ENCODE data around the gene ZNG1B. TPM values are rescaled to one million over a fixed set of nuclear protein-coding genes. Genes with fewer than 3 reads are reported as not detected.
"Not testable (repeated sequence)": the region's sequence is repeated elsewhere in the genome, so short reads cannot be mapped to it uniquely, and the experiment has no call there.

ZNG1B gene
- 22.6 TPM for polyA plus RNA-seq (2013, experiment 1 of 2)
- 24.1 TPM for polyA plus RNA-seq (2013, experiment 2 of 2)

DNA sequence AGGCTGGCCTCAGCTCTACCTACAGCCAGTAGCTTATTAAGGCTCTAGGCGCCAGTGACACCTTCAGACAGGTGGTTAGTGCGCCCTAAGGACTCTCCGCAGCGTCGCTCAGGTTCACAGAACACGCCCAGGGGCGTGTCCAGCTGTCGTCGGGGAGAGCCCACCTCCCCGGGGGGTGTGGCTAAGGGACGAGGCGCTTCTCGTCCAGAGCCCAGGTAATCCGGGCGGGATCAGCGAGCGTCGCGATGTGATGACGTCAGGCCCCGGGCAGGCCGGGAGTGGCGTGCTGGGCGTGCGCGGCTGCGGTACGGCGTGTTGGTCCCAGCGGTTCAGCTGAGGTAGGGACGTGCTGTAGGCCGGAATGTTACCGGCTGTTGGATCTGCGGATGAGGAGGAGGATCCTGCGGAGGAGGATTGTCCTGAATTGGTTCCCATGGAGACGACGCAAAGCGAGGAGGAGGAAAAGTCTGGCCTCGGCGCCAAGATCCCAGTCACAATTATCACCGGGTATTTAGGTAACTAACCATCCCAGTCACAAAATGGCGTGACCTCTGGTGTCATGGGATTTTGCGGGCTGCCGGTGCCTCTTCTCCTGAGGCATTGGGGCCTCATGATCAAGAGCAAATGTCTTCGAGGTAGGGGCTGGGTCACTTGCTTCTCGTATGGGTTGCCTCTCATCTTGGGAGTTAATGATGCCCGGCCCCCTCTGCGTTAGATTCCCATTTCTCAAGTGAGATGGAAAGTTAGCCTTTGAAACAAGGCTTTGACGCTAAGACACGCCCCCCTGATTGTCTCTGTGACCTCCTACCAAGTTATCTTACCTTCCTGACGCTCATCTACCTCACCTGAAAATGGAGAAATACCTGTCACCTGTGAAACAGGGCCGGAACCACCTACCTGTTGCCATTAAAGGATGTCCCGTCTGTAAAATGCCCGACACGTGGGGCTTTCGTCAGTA lies at the start of gene ZNG1B:
TSS of gene ZNG1B (plus strand) at position 184 of the 958 bp plus-strand sequence. CDS start at position 362, 178 bp downstream.
- not testable (repeated sequence) for H2BK12ac ChIP-seq (ENCODE audit: low read length in 2 of 2); H3K4me1 ChIP-seq (ENCODE audit: control insufficient read depth, insufficient read depth, low read depth, low read length); H2AFZ ChIP-seq (ENCODE audit: low read depth, low read length); H3K79me1 ChIP-seq (replicated peaks; ENCODE audit: low read length, poor library complexity, severe bottlenecking); H3K36me3 ChIP-seq (ENCODE audit: control insufficient read depth in 1 of 2, insufficient read depth in 2 of 2, low read depth in 1 of 2, low read length in 2 of 2); H2AK5ac ChIP-seq (ENCODE audit: low read length, severe bottlenecking); H2BK5ac ChIP-seq (ENCODE audit: low read depth, low read length, poor library complexity, severe bottlenecking); H2BK120ac ChIP-seq (ENCODE audit: low read depth, low read length); H4K8ac ChIP-seq (ENCODE audit: low read length); H3K9me3 ChIP-seq (ENCODE audit: control insufficient read depth, low read length); H3K4ac ChIP-seq (ENCODE audit: low read depth in 1 of 2, low read length in 2 of 2); H3K27ac ChIP-seq (ENCODE audit: low read length, poor library complexity, severe bottlenecking); H4K91ac ChIP-seq (ENCODE audit: low read length); H3K14ac ChIP-seq (ENCODE audit: low read length in 2 of 2); H3K27me3 ChIP-seq (ENCODE audit: control insufficient read depth in 1 of 2, insufficient read depth in 1 of 2, low read length in 2 of 2); H3K18ac ChIP-seq (ENCODE audit: low read depth in 1 of 2, low read length in 2 of 2); H3K23ac ChIP-seq (ENCODE audit: low read length in 2 of 2); H2BK15ac ChIP-seq (ENCODE audit: low read depth, poor library complexity, severe bottlenecking)
- 1% methylated on average over 15 of the region's 56 CpGs for WGBS
- Histone ChIP-seq H3K4me3 (ENCODE audit: insufficient read depth in 1 of 2, low read depth in 1 of 2, low read length in 2 of 2) (peak within 1 kb of the TSS; percentile 51 to 79), H3K9ac (ENCODE audit: low read length) (peak within 1 kb of the TSS; percentile 89), H3K4me2 (ENCODE audit: low read length, poor library complexity, severe bottlenecking) (peak within 1 kb of the TSS; percentile 26)
- peak; percentile 7 for DNase-seq

GRCh38 chr2:113390124-113390849 lies 47.2 kb upstream of the ZNG1B start:
- Histone ChIP-seq H2AK5ac (ENCODE audit: low read length, severe bottlenecking) (peak overlapping the region; percentile 45), H3K4me2 (ENCODE audit: low read length, poor library complexity, severe bottlenecking) (no peak overlapping the region), H2BK12ac (ENCODE audit: low read length in 2 of 2) (no peak overlapping the region), H3K4me3 (ENCODE audit: insufficient read depth in 1 of 2, low read depth in 1 of 2, low read length in 2 of 2) (peak overlapping the region in 1 of 2 experiments; percentile 58), H3K9ac (ENCODE audit: low read length) (peak overlapping the region; percentile 79), H2BK120ac (ENCODE audit: low read depth, low read length) (no peak overlapping the region), H3K9me3 (ENCODE audit: control insufficient read depth, low read length) (no peaks in the 10 kb centered on the region), H3K4ac (ENCODE audit: low read depth in 1 of 2, low read length in 2 of 2) (no peak overlapping the region), H3K27ac (ENCODE audit: low read length, poor library complexity, severe bottlenecking) (no peak overlapping the region), H3K4me1 (ENCODE audit: control insufficient read depth, insufficient read depth, low read depth, low read length) (no peaks in the 10 kb centered on the region), H3K27me3 (ENCODE audit: control insufficient read depth in 1 of 2, insufficient read depth in 1 of 2, low read length in 2 of 2) (no peaks in the 10 kb centered on the region), H2AFZ (ENCODE audit: low read depth, low read length) (no peak overlapping the region), H4K91ac (ENCODE audit: low read length) (no peak overlapping the region), H3K18ac (ENCODE audit: low read depth in 1 of 2, low read length in 2 of 2) (no peak overlapping the region), H3K79me1 (replicated peaks; ENCODE audit: low read length, poor library complexity, severe bottlenecking) (no peaks in the 10 kb centered on the region), H3K23ac (ENCODE audit: low read length in 2 of 2) (no peak overlapping the region), H3K14ac (ENCODE audit: low read length in 2 of 2) (no peak overlapping the region), H2BK5ac (ENCODE audit: low read depth, low read length, poor library complexity, severe bottlenecking) (no peak overlapping the region), H2BK15ac (ENCODE audit: low read depth, poor library complexity, severe bottlenecking) (no peak overlapping the region), H3K36me3 (ENCODE audit: control insufficient read depth in 1 of 2, insufficient read depth in 2 of 2, low read depth in 1 of 2, low read length in 2 of 2) (no peaks in the 10 kb centered on the region), H4K8ac (ENCODE audit: low read length) (no peak overlapping the region)
- 0% methylated on average over 1 of the region's 11 CpGs for WGBS
- peak; percentile 75 for DNase-seq

DNA sequence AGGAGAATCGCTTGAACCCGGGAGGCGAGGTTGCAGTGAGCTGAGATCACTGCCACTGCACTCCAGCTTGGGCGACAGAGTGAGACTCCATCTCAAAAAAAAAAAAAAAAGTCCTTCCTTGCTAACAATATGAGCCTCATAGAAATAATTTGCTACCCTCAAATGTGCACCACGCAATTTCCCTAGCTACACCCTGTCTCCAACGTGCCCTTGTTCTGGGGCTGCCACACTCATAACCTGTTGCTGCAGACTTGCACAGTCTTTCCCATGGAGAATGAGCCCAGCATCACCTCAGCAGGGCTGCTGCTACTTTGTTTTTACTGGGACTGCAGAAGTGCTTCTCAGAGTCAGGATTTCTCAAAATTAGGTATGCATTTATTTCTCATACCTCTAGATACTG lies 46.4 kb upstream of the ZNG1B start:
- Histone ChIP-seq H3K27ac (ENCODE audit: low read length, poor library complexity, severe bottlenecking) (no peak overlapping the region), H4K91ac (ENCODE audit: low read length) (no peak overlapping the region), H3K79me1 (replicated peaks; ENCODE audit: low read length, poor library complexity, severe bottlenecking) (no peaks in the 10 kb centered on the region), H2BK12ac (ENCODE audit: low read length in 2 of 2) (no peak overlapping the region), H2BK120ac (ENCODE audit: low read depth, low read length) (no peak overlapping the region), H3K4me2 (ENCODE audit: low read length, poor library complexity, severe bottlenecking) (no peak overlapping the region), H3K36me3 (ENCODE audit: control insufficient read depth in 1 of 2, insufficient read depth in 2 of 2, low read depth in 1 of 2, low read length in 2 of 2) (no peaks in the 10 kb centered on the region), H3K9me3 (ENCODE audit: control insufficient read depth, low read length) (no peaks in the 10 kb centered on the region), H3K14ac (ENCODE audit: low read length in 2 of 2) (no peak overlapping the region), H3K9ac (ENCODE audit: low read length) (no peak overlapping the region), H2AFZ (ENCODE audit: low read depth, low read length) (no peak overlapping the region), H3K23ac (ENCODE audit: low read length in 2 of 2) (no peak overlapping the region), H2AK5ac (ENCODE audit: low read length, severe bottlenecking) (no peak overlapping the region), H2BK5ac (ENCODE audit: low read depth, low read length, poor library complexity, severe bottlenecking) (no peak overlapping the region), H3K4me1 (ENCODE audit: control insufficient read depth, insufficient read depth, low read depth, low read length) (no peaks in the 10 kb centered on the region), H4K8ac (ENCODE audit: low read length) (no peak overlapping the region), H3K4ac (ENCODE audit: low read depth in 1 of 2, low read length in 2 of 2) (no peak overlapping the region), H3K27me3 (ENCODE audit: control insufficient read depth in 1 of 2, insufficient read depth in 1 of 2, low read length in 2 of 2) (no peaks in the 10 kb centered on the region), H3K4me3 (ENCODE audit: insufficient read depth in 1 of 2, low read depth in 1 of 2, low read length in 2 of 2) (no peak overlapping the region), H2BK15ac (ENCODE audit: low read depth, poor library complexity, severe bottlenecking) (no peak overlapping the region), H3K18ac (ENCODE audit: low read depth in 1 of 2, low read length in 2 of 2) (no peak overlapping the region)
- WGBS = 93% methylated on average over 6 of the region's 6 CpGs
- no peak for DNase-seq

DNA sequence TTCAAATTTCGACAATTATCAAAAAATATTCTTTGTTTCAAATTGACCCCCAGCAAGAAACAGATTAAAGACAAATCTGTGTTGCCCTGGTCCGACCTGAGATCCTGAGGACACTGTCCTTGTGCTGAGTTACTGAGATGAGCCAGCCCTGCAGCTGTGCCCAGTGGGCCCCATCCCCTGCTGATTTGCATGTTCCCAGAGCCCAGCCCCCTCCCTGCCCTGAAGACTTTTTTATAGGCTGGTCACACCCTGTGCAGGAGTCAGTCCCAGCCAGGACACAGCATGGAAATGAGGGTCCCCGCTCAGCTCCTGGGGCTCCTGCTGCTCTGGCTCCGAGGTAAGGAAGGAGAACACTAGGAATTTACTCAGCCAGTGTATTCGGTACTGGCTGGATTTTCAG lies 31.4 kb upstream of the ZNG1B start:
- 54% methylated on average over 5 of the region's 5 CpGs for WGBS
- Histone ChIP-seq H3K4me3 (ENCODE audit: insufficient read depth in 1 of 2, low read depth in 1 of 2, low read length in 2 of 2) (no peak overlapping the region), H4K8ac (ENCODE audit: low read length) (no peak overlapping the region), H3K4me2 (ENCODE audit: low read length, poor library complexity, severe bottlenecking) (no peak overlapping the region), H3K27ac (ENCODE audit: low read length, poor library complexity, severe bottlenecking) (no peak overlapping the region), H2BK12ac (ENCODE audit: low read length in 2 of 2) (no peak overlapping the region), H2BK15ac (ENCODE audit: low read depth, poor library complexity, severe bottlenecking) (no peak overlapping the region), H3K27me3 (ENCODE audit: control insufficient read depth in 1 of 2, insufficient read depth in 1 of 2, low read length in 2 of 2) (peaks cover 0 to 22% of the 10 kb centered on the region in 2 experiments), H3K18ac (ENCODE audit: low read depth in 1 of 2, low read length in 2 of 2) (no peak overlapping the region), H3K9ac (ENCODE audit: low read length) (no peak overlapping the region), H4K91ac (ENCODE audit: low read length) (no peak overlapping the region), H2BK120ac (ENCODE audit: low read depth, low read length) (no peak overlapping the region), H2AK5ac (ENCODE audit: low read length, severe bottlenecking) (no peak overlapping the region), H3K4me1 (ENCODE audit: control insufficient read depth, insufficient read depth, low read depth, low read length) (peaks cover 3% of the 10 kb centered on the region), H3K14ac (ENCODE audit: low read length in 2 of 2) (no peak overlapping the region), H2AFZ (ENCODE audit: low read depth, low read length) (no peak overlapping the region), H3K9me3 (ENCODE audit: control insufficient read depth, low read length) (no peaks in the 10 kb centered on the region), H3K23ac (ENCODE audit: low read length in 2 of 2) (no peak overlapping the region), H3K4ac (ENCODE audit: low read depth in 1 of 2, low read length in 2 of 2) (no peak overlapping the region), H2BK5ac (ENCODE audit: low read depth, low read length, poor library complexity, severe bottlenecking) (no peak overlapping the region), H3K79me1 (replicated peaks; ENCODE audit: low read length, poor library complexity, severe bottlenecking) (no peaks in the 10 kb centered on the region), H3K36me3 (ENCODE audit: control insufficient read depth in 1 of 2, insufficient read depth in 2 of 2, low read depth in 1 of 2, low read length in 2 of 2) (peaks cover 0 to 5% of the 10 kb centered on the region in 2 experiments)
- DNase-seq = no peak

Data from mesenchymal stem cell (in vitro differentiated cells and primary cell).